DOHH2 (cell line): Measurements from ENCODE around the gene SCD5.

Experiments
- H3F3A ChIP-seq: fragments of 200-600 bp; sonication (generic), shearing (Covaris generic); 2 replicates; pipeline ENCODE4 v1.6.0; 2016; ENCODE audit warnings: antibody characterized with exemption, mild to moderate bottlenecking; ENCODE audit not compliant: control insufficient read depth, insufficient read depth
- H3K27ac ChIP-seq: fragments of 200-600 bp; sonication (generic); 2 replicates; pipeline ENCODE4 v1.5.1; 2014; ENCODE audit warnings: low read depth, mild to moderate bottlenecking, low read length, moderate library complexity
- H3K27me3 ChIP-seq: fragments of 200-600 bp; sonication (generic); 2 replicates; pipeline ENCODE4 v1.6.1; 2014; ENCODE audit warnings: mild to moderate bottlenecking, low read length, mixed read lengths; ENCODE audit not compliant: control insufficient read depth
- H3K36me3 ChIP-seq: fragments of 200-600 bp; sonication (generic); 2 replicates; pipeline ENCODE4 v1.6.1; 2014; ENCODE audit warnings: mild to moderate bottlenecking, low read length, moderate library complexity, mixed read lengths; ENCODE audit not compliant: control insufficient read depth
- H3K4me1 ChIP-seq: fragments of 200-600 bp; sonication (generic); 2 replicates; pipeline ENCODE4 v1.6.1; 2014; ENCODE audit warnings: mild to moderate bottlenecking, low read length, mixed read lengths; ENCODE audit not compliant: control insufficient read depth
- H3K4me2 ChIP-seq: fragments of 200-600 bp; sonication (generic); 2 replicates; pipeline ENCODE4 v1.6.0; 2014; ENCODE audit warnings: mild to moderate bottlenecking, low read length, moderate library complexity
- H3K4me3 ChIP-seq: fragments of 200-600 bp; sonication (generic); 2 replicates; pipeline ENCODE4 v1.5.1; 2014; ENCODE audit warnings: mild to moderate bottlenecking, low read length, mixed read lengths
- H3K79me2 ChIP-seq: fragments of 200-600 bp; sonication (generic); 2 replicates; pipeline ENCODE4 v1.6.1; 2014; ENCODE audit warnings: mild to moderate bottlenecking, low read length, mixed read lengths; ENCODE audit not compliant: control insufficient read depth
- H3K9me2 ChIP-seq: fragments of 200-600 bp; sonication (generic); replicated peaks from 2 replicates; pipeline ENCODE4 v1.6.1; 2014; ENCODE audit warnings: mild to moderate bottlenecking, low read length, mixed read lengths; ENCODE audit not compliant: control insufficient read depth
- H3K9me3 ChIP-seq: fragments of 200-600 bp; sonication (generic); 2 replicates; pipeline ENCODE4 v1.6.1; 2014; ENCODE audit warnings: antibody characterized with exemption, low read length, mixed read lengths; ENCODE audit not compliant: control insufficient read depth, insufficient read depth
- H4K20me1 ChIP-seq: fragments of 200-600 bp; sonication (generic); 2 replicates; pipeline ENCODE4 v1.6.0; 2014; ENCODE audit warnings: low read depth, mild to moderate bottlenecking, antibody characterized with exemption, low read length, moderate library complexity; ENCODE audit not compliant: control insufficient read depth, insufficient read depth
- CTCF ChIP-seq: fragments of 200-600 bp; sonication (generic); IDR thresholded peaks from one replicate; pipeline ENCODE4 v1.5.1; 2014; ENCODE audit warnings: antibody characterized with exemption, mild to moderate bottlenecking, low read depth, low read length; ENCODE audit not compliant: poor library complexity, severe bottlenecking
- EZH2phosphoT487 ChIP-seq: fragments of 200-600 bp; sonication (generic); IDR thresholded peaks from 2 replicates; pipeline ENCODE4 v1.6.1; 2017; ENCODE audit warnings: borderline replicate concordance, mild to moderate bottlenecking, antibody characterized with exemption, low read length, moderate library complexity, mixed read lengths

Gene SCD5

GRCh38 chr4:82745173-82745842, 53.3 kb downstream of the SCD5 start:
- Histone ChIP-seq H3K27ac (no peak overlapping the region), H3K4me3 (no peak overlapping the region), H3K27me3 (no peaks in the 10 kb centered on the region), H3K4me1 (no peaks in the 10 kb centered on the region), H3K4me2 (no peak overlapping the region), H3K9me3 (no peaks in the 10 kb centered on the region), H3F3A (no peaks in the 10 kb centered on the region), H3K36me3 (no peaks in the 10 kb centered on the region), H3K9me2 (no peaks in the 10 kb centered on the region), H3K79me2 (no peaks in the 10 kb centered on the region), H4K20me1 (no peaks in the 10 kb centered on the region; the same call in 1 of the 2 replicates)
- no peak for TF ChIP-seq EZH2phosphoT487
- no peak for TF ChIP-seq CTCF

GRCh38 chr4:82744284-82744968, 54.2 kb downstream of the SCD5 start:
- Histone ChIP-seq H3K9me2 (no peaks in the 10 kb centered on the region), H3F3A (no peaks in the 10 kb centered on the region), H3K27me3 (no peaks in the 10 kb centered on the region), H3K9me3 (no peaks in the 10 kb centered on the region), H3K79me2 (no peaks in the 10 kb centered on the region), H3K4me2 (no peak overlapping the region), H3K36me3 (no peaks in the 10 kb centered on the region), H3K4me3 (no peak overlapping the region), H4K20me1 (no peaks in the 10 kb centered on the region; the same call in 1 of the 2 replicates), H3K27ac (no peak overlapping the region), H3K4me1 (peaks cover 2% of the 10 kb centered on the region)
- TF ChIP-seq EZH2phosphoT487 (no peak), CTCF (no peak)

- Histone ChIP-seq H3K27ac (no peak overlapping the region), H4K20me1 (no peaks in the 10 kb centered on the region), H3K9me2 (no peaks in the 10 kb centered on the region), H3F3A (no peaks in the 10 kb centered on the region), H3K4me3 (no peak overlapping the region), H3K36me3 (no peaks in the 10 kb centered on the region), H3K4me2 (no peak overlapping the region), H3K79me2 (no peaks in the 10 kb centered on the region), H3K9me3 (no peaks in the 10 kb centered on the region), H3K27me3 (no peaks in the 10 kb centered on the region), H3K4me1 (peaks cover 7% of the 10 kb centered on the region)
- TF ChIP-seq CTCF: no peak
- TF ChIP-seq EZH2phosphoT487: no peak
These were observed 57.4 kb downstream of the SCD5 start for GRCh38 chr4:82741188-82741587.
